Measurements from ENCODE around the gene LDB1.

LDB1 gene

DNA sequence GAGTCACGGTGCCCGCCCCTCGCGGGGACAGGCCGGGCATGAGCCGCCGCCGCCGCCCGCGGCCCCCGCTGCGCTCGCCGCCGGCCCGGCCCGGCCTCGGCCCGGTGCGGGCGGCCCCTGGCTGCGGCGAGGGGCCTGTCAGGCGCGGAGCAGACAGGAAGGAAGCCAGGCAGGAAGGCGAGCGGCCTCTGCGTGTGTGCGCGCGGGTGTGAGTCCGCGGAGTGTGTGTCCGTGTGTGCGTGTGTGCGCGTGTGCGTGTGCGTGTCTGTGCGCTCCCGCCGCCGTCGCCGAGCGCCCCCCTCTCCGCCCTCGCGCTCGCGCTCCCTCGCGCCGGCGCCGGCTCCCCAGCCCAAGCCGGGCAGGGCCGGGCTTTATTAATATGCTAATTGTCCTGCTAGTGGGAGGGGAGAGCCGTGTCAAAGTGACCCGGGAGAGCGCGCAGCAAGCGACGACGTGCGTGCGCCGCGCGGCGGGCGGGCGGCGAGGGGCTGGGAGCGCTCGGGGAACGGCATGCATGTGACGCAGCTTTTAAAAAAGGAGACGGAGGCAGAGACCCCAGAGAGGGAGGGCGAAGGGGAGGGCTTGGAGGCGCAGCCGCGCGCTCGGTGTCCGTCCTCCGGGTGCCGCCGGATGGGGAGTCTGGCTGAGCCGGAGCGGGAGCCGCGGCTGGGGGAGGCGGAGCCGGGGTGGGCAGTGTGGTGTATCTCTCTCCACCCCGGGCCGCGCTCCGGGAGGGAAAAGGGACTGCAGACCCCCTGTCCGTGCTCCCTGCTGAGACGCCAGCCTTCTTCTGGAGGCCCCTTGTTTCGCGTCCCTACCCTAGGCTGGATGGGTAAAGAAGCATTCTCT lies at the start of gene LDB1:
Gene LDB1, minus strand, starts transcription at position 227 of the 849 bp plus-strand sequence. CDS start 258 bp downstream, outside the sequence.
- H3K4me3 ChIP-seq (ENCODE audit: low read depth, low read length) = peak within 1 kb of the TSS; percentile 65
- TF ChIP-seq CTCF (IDR thresholded peaks at IDR 0.05; ENCODE audit: low read depth, low read length, missing control alignments) = no peak
- no peak for DNase-seq (ENCODE audit: low read depth)
- in situ Hi-C loops (cut with HindIII; ENCODE audit: low sequenced_read_pairs) = no loop called here

GRCh38 chr10:102167861-102168260 lies 47.7 kb upstream of the LDB1 start:
- no peak overlapping the region for H3K4me3 ChIP-seq (ENCODE audit: low read depth, low read length)
- no peak for DNase-seq (ENCODE audit: low read depth)
- no peak for TF ChIP-seq CTCF (IDR thresholded peaks at IDR 0.05; ENCODE audit: low read depth, low read length, missing control alignments)
- in situ Hi-C loops (cut with HindIII; ENCODE audit: low sequenced_read_pairs) = loop anchor here (5.0 to 10.0 kb wide), 2 partner anchors 59 to 187 kb away; partner anchors contain the start of gene ELOVL3

GRCh38 chr10:102163342-102163989 lies 43.3 kb upstream of the LDB1 start:
- no peak for DNase-seq (ENCODE audit: low read depth)
- no peak overlapping the region for H3K4me3 ChIP-seq (ENCODE audit: low read depth, low read length)
- TF ChIP-seq CTCF (IDR thresholded peaks at IDR 0.05; ENCODE audit: low read depth, low read length, missing control alignments) = no peak
- in situ Hi-C loops (cut with HindIII; ENCODE audit: low sequenced_read_pairs) = loop anchor here (10.0 kb wide), 1 partner anchor 191 kb away; no protein-coding TSS in a partner anchor

- TF ChIP-seq CTCF (IDR thresholded peaks at IDR 0.05; ENCODE audit: low read depth, low read length, missing control alignments) = no peak
- in situ Hi-C loops (cut with HindIII; ENCODE audit: low sequenced_read_pairs) = loop anchor here (10.0 kb wide), 1 partner anchor 195 kb away; no protein-coding TSS in a partner anchor
- no peak overlapping the region for H3K4me3 ChIP-seq (ENCODE audit: low read depth, low read length)
- DNase-seq (ENCODE audit: low read depth) = no peak
Measured at GRCh38 chr10:102159831-102160230, 39.7 kb upstream of the LDB1 start.

DNA sequence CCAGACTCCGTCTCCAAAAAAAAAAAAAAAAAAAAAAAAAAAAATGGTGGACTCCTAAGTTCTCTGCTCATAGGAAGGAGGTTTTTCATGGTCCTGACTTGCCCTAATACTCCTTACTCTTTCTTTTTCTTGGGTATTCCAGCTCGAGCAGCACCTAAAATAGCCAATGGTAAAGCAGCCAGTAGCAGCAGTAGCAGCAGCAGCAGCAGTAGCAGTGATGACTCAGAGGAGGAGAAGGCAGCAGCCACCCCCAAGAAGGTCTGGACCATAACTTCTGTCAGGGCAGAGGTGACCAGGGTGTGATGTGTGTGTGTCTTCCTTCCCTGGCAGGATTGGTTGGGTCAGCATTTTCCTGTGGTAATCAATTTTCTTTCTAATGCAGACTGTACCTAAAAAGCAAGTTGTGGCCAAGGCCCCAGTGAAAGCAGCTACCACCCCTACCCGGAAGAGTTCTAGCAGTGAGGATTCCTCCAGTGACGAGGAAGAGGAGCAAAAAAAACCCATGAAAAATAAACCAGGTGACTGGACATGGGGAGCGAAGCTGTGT lies 39.0 kb upstream of the LDB1 start:
- in situ Hi-C loops (cut with HindIII; ENCODE audit: low sequenced_read_pairs) = no loop called here
- H3K4me3 ChIP-seq (ENCODE audit: low read depth, low read length) = no peak overlapping the region
- no peak for TF ChIP-seq CTCF (IDR thresholded peaks at IDR 0.05; ENCODE audit: low read depth, low read length, missing control alignments)
- DNase-seq (ENCODE audit: low read depth) = no peak

DNA sequence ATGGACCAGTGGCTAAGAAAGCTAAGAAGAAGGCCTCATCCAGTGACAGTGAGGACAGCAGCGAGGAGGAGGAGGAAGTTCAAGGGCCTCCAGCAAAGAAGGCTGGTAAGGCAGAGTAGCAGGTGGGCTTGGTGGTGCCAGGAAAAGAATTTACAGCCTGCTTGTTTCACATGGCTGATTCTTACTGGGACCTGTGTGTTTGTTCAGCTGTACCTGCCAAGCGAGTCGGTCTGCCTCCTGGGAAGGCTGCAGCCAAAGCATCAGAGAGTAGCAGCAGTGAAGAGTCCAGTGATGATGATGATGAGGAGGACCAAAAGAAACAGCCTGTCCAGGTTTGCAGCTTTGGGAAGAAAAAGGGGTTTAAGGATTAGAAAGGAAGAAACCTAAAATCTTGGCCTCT lies 37.1 kb upstream of the LDB1 start:
- no peak overlapping the region for H3K4me3 ChIP-seq (ENCODE audit: low read depth, low read length)
- no peak for TF ChIP-seq CTCF (IDR thresholded peaks at IDR 0.05; ENCODE audit: low read depth, low read length, missing control alignments)
- in situ Hi-C loops (cut with HindIII; ENCODE audit: low sequenced_read_pairs) = no loop called here

More for the DNA sequence above, 37.1 kb upstream of the LDB1 start:
- DNase-seq (ENCODE audit: low read depth) = no peak
